ENCODE measurements around the gene HOXC6.
A peak's percentile ranks its signal among the peaks of the same experiment; 100 is the strongest.

Gene HOXC6

DNA sequence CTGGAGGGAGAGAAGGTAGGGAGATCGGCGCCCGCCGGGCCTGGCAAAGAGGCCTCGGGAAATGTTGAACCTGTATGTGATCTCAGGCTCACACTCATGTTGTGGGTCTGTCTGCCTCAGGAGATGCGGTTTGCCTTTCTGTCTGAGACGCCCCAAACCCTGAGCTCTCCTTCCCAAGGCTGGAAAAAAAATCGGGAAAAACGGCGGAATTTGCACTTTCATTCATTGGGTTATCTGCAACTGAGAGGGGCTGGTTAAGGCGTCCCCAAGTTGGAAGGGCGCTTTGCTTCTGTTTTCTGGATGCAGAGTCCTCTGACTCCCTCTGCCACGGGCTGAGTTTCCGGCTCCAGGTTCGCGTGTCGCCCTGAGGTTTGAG lies 33.2 kb upstream of the HOXC6 start:
- Mint-ChIP-seq H3K4me3 (peak overlapping the region; percentile 85 to 94), H3K4me1 (peaks cover 37 to 62% of the 10 kb centered on the region in 2 donors), H3K36me3 (peaks cover 4 to 5% of the 10 kb centered on the region in 2 donors), H3K27me3 (peaks cover 81 to 95% of the 10 kb centered on the region in 2 donors), H3K9me3 (peaks cover 1 to 3% of the 10 kb centered on the region in 2 donors), H3K27ac (peak overlapping the region; percentile 51)
- ATAC-seq (replicated peaks) (no peak), DNase-seq (no peak)

DNA sequence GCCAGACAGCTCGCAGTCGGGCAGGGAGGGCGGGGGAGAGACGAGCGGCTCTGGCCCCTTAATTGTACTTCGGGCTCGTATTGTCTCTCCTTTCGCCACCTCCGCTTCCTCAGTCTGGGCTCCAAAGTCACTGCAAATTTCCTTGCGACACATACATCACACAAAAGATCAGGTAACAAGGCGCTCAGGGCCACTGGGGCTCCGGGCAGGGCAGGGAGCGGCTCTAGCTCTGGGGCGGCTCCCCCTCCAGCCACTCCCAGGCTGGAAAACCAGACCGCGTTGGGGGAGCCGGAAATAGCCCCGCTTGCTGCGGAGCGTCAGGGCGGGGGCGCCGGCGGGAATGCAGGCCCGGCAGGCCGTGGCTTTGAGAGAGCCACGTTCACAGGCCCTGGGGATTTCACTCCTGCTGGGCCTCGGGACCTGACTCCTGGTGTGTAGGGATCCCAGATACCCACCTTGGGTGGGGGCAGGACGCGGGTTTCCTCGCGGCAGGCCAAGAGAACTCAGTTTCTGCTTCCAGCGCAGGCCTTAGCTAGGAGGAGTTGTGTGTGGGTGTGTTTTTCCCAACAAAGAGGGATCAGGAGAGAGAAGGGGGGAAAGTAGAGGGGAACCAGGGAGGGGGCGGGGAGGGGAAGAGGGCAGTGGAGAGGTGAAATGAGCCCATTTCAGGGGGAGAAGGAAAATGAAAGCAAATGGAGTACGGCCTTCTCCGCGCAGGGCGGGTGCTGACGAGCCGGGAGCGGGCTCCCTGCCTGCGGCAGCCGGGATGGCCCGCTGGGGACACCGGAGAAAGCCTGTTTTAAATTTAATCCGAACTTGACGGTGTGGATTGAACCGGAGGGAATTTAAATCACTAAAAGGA lies 32.6 kb upstream of the HOXC6 start:
- Mint-ChIP-seq H3K27ac (peak overlapping the region; percentile 33), H3K4me1 (peaks cover 32 to 62% of the 10 kb centered on the region in 2 donors)

DNA sequence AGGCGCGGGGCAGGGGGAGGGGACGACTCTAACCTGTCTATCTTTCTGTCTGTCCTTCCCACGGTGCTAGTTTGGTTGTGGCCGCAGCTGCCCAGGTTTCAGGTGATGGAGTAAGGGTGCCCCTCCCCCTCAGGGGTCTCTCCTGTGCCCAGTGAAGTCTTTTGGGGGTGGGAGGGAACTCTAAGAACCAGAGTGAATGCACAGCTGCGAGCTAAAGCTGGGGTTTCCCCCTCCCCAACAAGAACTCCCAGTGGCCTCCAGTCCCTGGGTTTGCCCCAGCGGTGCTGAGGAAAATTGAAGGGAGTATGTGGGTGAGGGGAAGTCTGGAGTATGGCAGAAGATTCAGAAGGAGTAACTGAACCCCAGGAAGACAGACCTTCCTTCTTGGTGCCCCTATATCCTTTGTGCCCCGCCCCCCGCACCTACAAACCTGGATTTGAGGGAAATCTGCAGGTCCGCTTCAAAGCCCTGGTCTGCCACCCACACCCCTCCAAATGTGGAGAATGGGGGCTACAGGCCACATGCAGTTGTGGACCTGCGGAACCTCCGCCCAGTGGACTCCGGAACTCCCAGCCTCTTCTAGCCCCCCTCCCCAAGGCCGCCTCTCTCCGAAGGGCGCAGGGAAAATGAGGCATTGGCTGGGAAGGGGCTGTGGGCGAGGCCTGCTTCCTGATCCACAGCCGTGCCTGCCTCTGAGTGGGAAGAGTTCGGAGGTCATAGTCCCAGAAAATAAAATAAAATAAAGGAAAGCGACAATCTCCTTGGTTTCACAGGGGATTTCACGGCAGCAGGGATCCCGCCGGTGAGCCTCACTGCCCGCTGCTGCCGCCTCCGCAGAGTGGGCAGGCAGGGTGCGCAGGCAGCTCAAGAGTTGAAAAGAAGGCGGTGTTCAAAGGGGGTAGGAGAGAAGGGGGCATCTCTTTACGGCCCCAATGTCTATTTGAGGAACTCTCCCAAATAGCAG lies 31.7 kb upstream of the HOXC6 start:
- DNase-seq (no peak), ATAC-seq (replicated peaks) (no peak)
- peak overlapping the region; percentile 51 for H3K27ac Mint-ChIP-seq
- peaks cover 32 to 65% of the 10 kb centered on the region in 2 donors for H3K4me1 Mint-ChIP-seq
- peaks cover 4 to 5% of the 10 kb centered on the region in 2 donors for H3K36me3 Mint-ChIP-seq
- H3K9me3 Mint-ChIP-seq: peaks cover 1 to 3% of the 10 kb centered on the region in 2 donors
- H3K27me3 Mint-ChIP-seq: peaks cover 78 to 95% of the 10 kb centered on the region in 2 donors
- H3K4me3 Mint-ChIP-seq: peak overlapping the region; percentile 85 to 94

More for the DNA sequence above, 32.6 kb upstream of the HOXC6 start:
- ATAC-seq (replicated peaks) (no peak), DNase-seq (no peak)
- Mint-ChIP-seq H3K27me3 (peaks cover 75 to 95% of the 10 kb centered on the region in 2 donors), H3K36me3 (peaks cover 4 to 5% of the 10 kb centered on the region in 2 donors), H3K9me3 (peaks cover 1 to 3% of the 10 kb centered on the region in 2 donors), H3K4me3 (peak overlapping the region; percentile 85 to 94)

DNA sequence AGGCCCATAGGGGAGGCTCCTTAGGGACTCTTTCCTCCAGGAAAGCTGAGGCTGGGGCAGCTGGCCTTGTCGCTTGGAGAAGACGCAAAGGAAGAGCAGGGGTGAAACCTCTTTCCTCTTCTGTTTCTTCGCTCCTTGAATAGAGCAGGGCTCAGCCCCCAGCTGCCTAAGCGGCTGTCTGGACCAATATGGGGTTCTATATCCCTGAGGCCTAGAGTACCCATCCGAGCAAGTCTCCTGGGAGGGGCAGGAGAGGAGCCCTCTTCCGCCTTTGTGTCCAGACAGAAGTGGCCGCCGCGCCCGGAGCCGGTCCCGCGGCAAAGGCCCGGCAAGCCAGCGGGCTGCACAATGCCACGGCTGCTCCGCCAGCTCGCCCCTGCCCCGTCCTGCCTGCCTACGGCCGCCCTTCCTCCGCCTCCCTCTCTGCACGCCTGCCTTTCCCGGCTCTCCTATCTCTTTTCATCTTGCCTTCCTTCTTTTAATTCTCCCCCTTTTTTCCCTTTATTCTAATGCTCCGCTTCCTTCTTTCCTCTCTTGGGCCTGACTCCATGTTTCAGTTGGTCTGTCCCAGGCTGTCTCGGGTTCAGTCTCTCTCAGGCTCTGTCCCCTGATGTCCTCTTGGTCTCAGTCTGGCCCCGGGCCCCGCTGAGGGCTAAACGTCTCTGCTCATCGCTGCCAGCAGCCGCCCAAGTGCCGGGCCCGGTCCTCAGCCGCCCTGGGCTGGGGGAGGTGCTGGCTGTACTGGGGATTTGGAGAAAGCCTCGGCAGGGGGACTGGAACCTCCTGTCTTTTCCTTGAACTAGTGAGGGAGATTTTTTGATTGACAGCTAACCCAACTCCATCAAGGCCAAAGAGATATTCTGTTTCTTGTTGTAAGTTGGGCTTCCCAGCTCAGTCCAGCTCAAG lies 30.8 kb upstream of the HOXC6 start:
- Mint-ChIP-seq H3K27ac (peak overlapping the region; percentile 2), H3K4me3 (no peak overlapping the region), H3K36me3 (peaks cover 4 to 5% of the 10 kb centered on the region in 2 donors), H3K27me3 (peaks cover 78 to 95% of the 10 kb centered on the region in 2 donors), H3K4me1 (peaks cover 33 to 65% of the 10 kb centered on the region in 2 donors), H3K9me3 (peaks cover 1 to 3% of the 10 kb centered on the region in 2 donors)
- no peak for DNase-seq
- peak in 1 of 2 donors; percentile 18 for ATAC-seq (replicated peaks)

GRCh38 chr12:53998110-53998899 lies 29.9 kb upstream of the HOXC6 start:
- peaks cover 34 to 64% of the 10 kb centered on the region in 2 donors for H3K4me1 Mint-ChIP-seq
- DNase-seq (no peak), ATAC-seq (replicated peaks) (no peak)
- H3K36me3 Mint-ChIP-seq: peaks cover 4 to 5% of the 10 kb centered on the region in 2 donors
- H3K27ac Mint-ChIP-seq: peak overlapping the region; percentile 33
- peak overlapping the region in 1 of 2 donors; percentile 11 for H3K4me3 Mint-ChIP-seq
- H3K9me3 Mint-ChIP-seq: peaks cover 1 to 3% of the 10 kb centered on the region in 2 donors
- peaks cover 83 to 97% of the 10 kb centered on the region in 2 donors for H3K27me3 Mint-ChIP-seq

DNA sequence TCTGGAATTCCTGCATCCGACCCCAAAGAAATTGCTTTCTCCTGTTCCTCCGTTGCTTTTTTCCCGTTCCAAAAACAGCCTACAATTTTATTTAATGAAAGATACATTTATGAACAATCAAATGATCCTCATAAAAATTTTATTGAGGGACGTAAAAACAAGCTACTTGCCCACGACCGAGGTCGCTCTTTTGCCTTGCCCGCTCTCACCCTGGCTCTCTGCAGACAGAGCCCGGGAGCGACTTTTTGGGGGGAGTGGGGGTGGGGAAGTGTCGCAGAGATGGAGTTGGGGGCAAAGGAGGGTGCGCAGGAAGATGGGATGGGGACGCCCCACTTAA lies 29.4 kb upstream of the HOXC6 start:
- ATAC-seq (replicated peaks) (no peak), DNase-seq (no peak)
- H3K4me1 Mint-ChIP-seq: peaks cover 37 to 58% of the 10 kb centered on the region in 2 donors
- H3K27ac Mint-ChIP-seq: no peak overlapping the region
- H3K4me3 Mint-ChIP-seq: no peak overlapping the region
- peaks cover 83 to 97% of the 10 kb centered on the region in 2 donors for H3K27me3 Mint-ChIP-seq
- H3K9me3 Mint-ChIP-seq: peaks cover 1 to 2% of the 10 kb centered on the region in 2 donors
- H3K36me3 Mint-ChIP-seq: peaks cover 3 to 4% of the 10 kb centered on the region in 2 donors

DNA sequence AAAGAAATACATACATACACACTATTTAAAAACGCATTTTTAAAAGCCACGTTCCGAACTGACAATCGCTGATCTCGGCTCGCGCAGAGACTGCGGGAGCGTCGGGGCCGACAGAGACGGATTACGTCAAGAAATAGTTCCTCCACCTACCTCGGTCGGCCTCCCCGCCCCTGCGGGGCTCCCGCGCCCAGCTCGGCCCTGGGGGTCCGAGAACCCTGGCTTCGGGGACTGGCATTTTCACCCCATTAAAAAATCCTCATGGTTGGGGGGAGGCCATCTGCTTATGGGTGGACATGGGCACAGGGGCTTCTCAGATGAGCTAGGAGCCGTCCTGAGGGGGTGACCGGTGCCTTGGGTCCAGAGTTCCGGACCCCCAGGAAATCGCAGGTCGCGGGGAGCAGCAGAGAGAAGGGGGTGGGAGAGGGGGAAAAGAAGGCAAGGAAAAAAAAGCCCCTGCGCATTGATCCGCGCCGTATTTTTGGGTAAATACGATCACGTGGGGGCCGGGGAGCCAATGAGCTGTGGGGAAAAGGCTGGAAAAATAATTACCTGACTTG lies 28.6 kb upstream of the HOXC6 start:
- H3K27ac Mint-ChIP-seq: peak overlapping the region; percentile 69
- H3K4me3 Mint-ChIP-seq: peak overlapping the region; percentile 21 to 44
- H3K9me3 Mint-ChIP-seq: no peaks in the 10 kb centered on the region
- peaks cover 32 to 50% of the 10 kb centered on the region in 2 donors for H3K4me1 Mint-ChIP-seq
- H3K27me3 Mint-ChIP-seq: peaks cover 86 to 97% of the 10 kb centered on the region in 2 donors
- ATAC-seq (replicated peaks) (no peak), DNase-seq (no peak)
- peaks cover 0 to 2% of the 10 kb centered on the region in 2 donors for H3K36me3 Mint-ChIP-seq

GRCh38 chr12:54000116-54001114 lies 27.8 kb upstream of the HOXC6 start, which contains the start of gene HOXC9:
Gene HOXC9, plus strand, starts transcription at chr12:54000161. Its CDS starts 28 bp downstream, at chr12:54000189.
- no peaks in the 10 kb centered on the region for H3K9me3 Mint-ChIP-seq
- peak within 1 kb of the TSS; percentile 44 to 51 for H3K4me3 Mint-ChIP-seq
- H3K27ac Mint-ChIP-seq: peak within 1 kb of the TSS; percentile 69
- ATAC-seq (replicated peaks) (no peak), DNase-seq (no peak)
- H3K36me3 Mint-ChIP-seq: peaks cover 0 to 2% of the 10 kb centered on the region in 2 donors
- peaks cover 86 to 97% of the 10 kb centered on the region in 2 donors for H3K27me3 Mint-ChIP-seq
- peaks cover 26 to 46% of the 10 kb centered on the region in 2 donors for H3K4me1 Mint-ChIP-seq

DNA sequence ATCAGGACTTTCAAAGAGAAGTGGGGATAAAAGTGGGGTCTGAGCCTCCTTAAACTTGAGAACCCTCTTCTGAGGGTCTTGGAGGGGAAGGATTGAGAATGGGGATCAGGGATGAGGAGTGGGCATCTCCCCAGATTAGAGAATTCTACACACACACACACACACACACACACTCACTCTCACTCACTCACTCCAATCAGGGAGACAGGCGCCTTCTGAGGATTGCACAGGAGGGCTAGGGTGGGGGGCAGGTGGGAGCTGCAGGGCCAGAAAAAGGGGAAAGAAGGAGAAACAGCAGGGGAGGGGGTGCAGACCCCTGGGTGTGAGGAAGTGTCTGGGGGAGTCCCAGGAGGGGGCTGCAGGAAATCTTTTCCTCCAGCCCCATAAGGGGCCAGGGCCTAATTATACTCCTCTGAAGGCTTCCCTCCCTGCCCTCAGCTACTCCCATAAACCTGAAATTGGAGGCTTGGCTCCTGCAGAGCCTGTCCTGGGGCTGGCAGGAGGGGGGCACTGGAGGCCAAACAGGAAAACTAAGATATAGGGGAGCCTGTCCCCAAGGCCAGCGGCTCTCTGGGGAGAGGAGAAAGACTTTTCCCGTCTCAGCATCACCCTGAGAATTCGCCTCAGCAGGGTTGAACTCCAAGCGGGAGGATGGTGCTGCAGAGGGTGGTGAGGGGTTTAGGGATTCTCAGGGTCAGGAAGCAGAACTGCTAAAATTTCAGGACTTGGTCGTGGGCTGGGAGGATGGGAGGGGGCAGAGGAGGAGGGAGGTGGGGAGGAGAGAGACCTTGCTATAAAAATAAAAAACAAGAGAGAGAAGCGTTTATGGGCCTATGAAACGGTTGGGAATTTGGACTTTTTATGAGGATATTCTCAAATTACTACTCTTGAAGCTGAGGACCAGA lies 26.7 kb upstream of the HOXC6 start:
- ATAC-seq (replicated peaks) (no peak), DNase-seq (no peak)
- H3K27me3 Mint-ChIP-seq: peaks cover 86 to 97% of the 10 kb centered on the region in 2 donors
- peak overlapping the region; percentile 43 for H3K27ac Mint-ChIP-seq
- no peaks in the 10 kb centered on the region for H3K36me3 Mint-ChIP-seq
- no peak overlapping the region for H3K4me3 Mint-ChIP-seq
- H3K9me3 Mint-ChIP-seq: no peaks in the 10 kb centered on the region
- peaks cover 22 to 46% of the 10 kb centered on the region in 2 donors for H3K4me1 Mint-ChIP-seq

DNA sequence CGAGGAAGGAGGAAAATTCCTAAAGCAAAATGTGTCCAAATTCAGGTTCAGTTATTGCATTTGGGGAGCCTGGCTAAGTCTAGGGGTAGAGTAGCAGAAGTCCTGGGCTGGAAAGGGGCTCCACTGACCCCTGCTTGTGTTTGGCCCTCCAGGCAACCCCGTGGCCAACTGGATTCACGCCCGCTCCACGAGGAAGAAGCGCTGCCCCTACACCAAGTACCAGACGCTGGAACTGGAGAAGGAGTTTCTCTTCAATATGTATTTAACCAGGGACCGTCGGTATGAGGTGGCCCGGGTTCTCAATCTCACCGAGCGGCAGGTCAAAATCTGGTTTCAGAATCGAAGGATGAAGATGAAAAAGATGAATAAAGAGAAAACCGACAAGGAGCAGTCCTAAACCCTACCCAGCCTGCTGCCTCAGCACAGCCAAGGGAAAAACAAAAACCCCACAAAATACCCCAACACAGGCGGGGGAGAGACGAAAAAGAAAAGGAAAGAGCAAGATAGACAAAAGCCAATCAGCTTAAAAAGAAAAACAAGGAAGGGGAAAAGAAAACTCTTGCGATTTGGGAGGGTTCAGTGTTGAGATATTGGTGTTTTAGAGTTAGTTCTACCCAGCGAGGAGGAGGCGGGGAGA lies 25.8 kb upstream of the HOXC6 start:
- Mint-ChIP-seq H3K27me3 (peaks cover 88 to 97% of the 10 kb centered on the region in 2 donors), H3K4me1 (peaks cover 21 to 47% of the 10 kb centered on the region in 2 donors), H3K27ac (peak overlapping the region; percentile 60), H3K4me3 (peak overlapping the region in 1 of 2 donors; percentile 5), H3K9me3 (no peaks in the 10 kb centered on the region), H3K36me3 (no peaks in the 10 kb centered on the region)
- no peak for ATAC-seq (replicated peaks)
- DNase-seq: no peak
